K562 (cell line): ENCODE measurements around the gene ABT1. TPM values are rescaled to one million over a fixed set of nuclear protein-coding genes. Genes with fewer than 3 reads are reported as not detected.
A peak's percentile ranks its signal among the peaks of the same experiment; 100 is the strongest.

Experiments used
- ATAC-seq: fragments of 200-7000 bp; cut with Tn5 transposase; 3 replicates; pipeline ENCODE4 v1.9.1; 2020; ENCODE audit warnings: moderate library complexity
- BruUV-seq: library from RNA; stranded (reverse); fragments of 400-500 nt; replicated peaks from 2 replicates; lab custom pipeline; 2021; lab: Mats Ljungman, UMichigan
- CTCF ChIA-PET: fragments of 300-600 bp; formaldehyde crosslinking; extraction: SDS; loops from one replicate; lab custom pipeline; 2021; ENCODE audit warnings: low intra/inter-chr PET ratio; lab: Yijun Ruan, JAX
- POLR2A ChIA-PET: fragments of 300-600, 350-650 bp; sonication (Branson Sonifier 250); formaldehyde crosslinking; extraction: SDS; loops from one replicate; lab custom pipeline; 2021; ENCODE audit warnings: antibody characterized with exemption, inconsistent platforms; lab: Yijun Ruan, JAX
- DNase-seq, 4 experiments: peaks; one replicate each; pipeline versions ENCODE4 v3.0.0 to v3.0.0-alpha.2; 2011 to 2018; ENCODE audit warnings: low spot score in 3 of 4, mixed read lengths in 3 of 4; ENCODE audit errors: extremely low read depth in 1 of 4
- FAIRE-seq: peaks from 2 replicates; lab custom pipeline; 2011; peaks lifted over from hg19 to GRCh38; lab: Jason Lieb, UNC
- H2AFZ ChIP-seq: 2 replicates; pipeline ENCODE4 v1.6.0; 2011; ENCODE audit warnings: low read depth, low read length, control low read depth, inconsistent platforms
- H3K27ac ChIP-seq: fragments of 200-600 bp; 3 replicates; pipeline ENCODE4 v1.8.0; 2011; ENCODE audit warnings: low read depth, mild to moderate bottlenecking, control low read depth, inconsistent platforms, low read length, moderate library complexity, mixed read lengths; ENCODE audit errors: extremely low read depth
- H3K27me3 ChIP-seq, 2 experiments: fragments of 300-600 bp in 1 of 2; 2 replicates in 1 of 2; 3 replicates in 1 of 2; pipeline versions ENCODE4 v1.6.0 to v1.8.0; 2011; ENCODE audit warnings: inconsistent platforms in 2 of 2, low read length in 2 of 2, mild to moderate bottlenecking in 1 of 2, mixed read lengths in 1 of 2, moderate library complexity in 1 of 2; ENCODE audit not compliant: control insufficient read depth in 2 of 2, insufficient read depth in 2 of 2
- H3K36me3 ChIP-seq: fragments of 300-600 bp; 3 replicates; pipeline ENCODE4 v1.8.0; 2011; ENCODE audit warnings: mild to moderate bottlenecking, low read length, inconsistent platforms; ENCODE audit not compliant: control insufficient read depth, insufficient read depth
- H3K4me1 ChIP-seq, 2 experiments: fragments of 200-600 bp in 1 of 2; replicated peaks in 1 of 2; 2 replicates in 1 of 2; 3 replicates in 1 of 2; pipeline versions ENCODE4 v1.5.1 to v1.8.0; 2011; ENCODE audit warnings: inconsistent platforms in 2 of 2, low read length in 2 of 2, mild to moderate bottlenecking in 1 of 2, mixed read lengths in 1 of 2, moderate library complexity in 1 of 2; ENCODE audit not compliant: control insufficient read depth in 2 of 2, insufficient read depth in 2 of 2
- H3K4me2 ChIP-seq: 2 replicates; pipeline ENCODE4 v1.6.1; 2011; ENCODE audit warnings: low read length, control low read depth, inconsistent platforms, mixed read lengths; ENCODE audit not compliant: insufficient read depth
- H3K4me3 ChIP-seq: fragments of 200-600 bp; sonication (generic), shearing (Covaris generic); 2 replicates; pipeline ENCODE4 v1.5.1; 2016; ENCODE audit warnings: control low read depth, inconsistent platforms
- H3K79me2 ChIP-seq: fragments of 200-600 bp; 3 replicates; pipeline ENCODE4 v1.8.0; 2011; ENCODE audit warnings: low read length, inconsistent platforms; ENCODE audit not compliant: control insufficient read depth, insufficient read depth
- H3K9ac ChIP-seq, 2 experiments: 2 replicates each; pipeline versions ENCODE4 v1.6.0 to v1.6.1; 2011; ENCODE audit warnings: low read depth in 2 of 2, low read length in 2 of 2, control low read depth in 1 of 2, inconsistent platforms in 1 of 2, mild to moderate bottlenecking in 1 of 2, mixed read lengths in 1 of 2; ENCODE audit not compliant: insufficient read depth in 1 of 2
- H3K9me1 ChIP-seq: one replicate; pipeline ENCODE4 v1.6.0; 2011; ENCODE audit warnings: inconsistent platforms, mild to moderate bottlenecking, low read length, moderate library complexity; ENCODE audit not compliant: control insufficient read depth, insufficient read depth
- H3K9me3 ChIP-seq: replicated peaks from 2 replicates; pipeline ENCODE4 v1.5.1; 2011; ENCODE audit warnings: low read depth, low read length, inconsistent platforms; ENCODE audit not compliant: control insufficient read depth, insufficient read depth
- H4K20me1 ChIP-seq: replicated peaks from 2 replicates; pipeline ENCODE4 v1.6.1; 2011; ENCODE audit warnings: low read length, inconsistent platforms, mixed read lengths; ENCODE audit not compliant: control insufficient read depth, insufficient read depth
- ARNT ChIP-seq, 2 experiments: fragments of 450-650 bp; IDR thresholded peaks; 2 replicates each; pipeline ENCODE4 v1.6.1; 2016; ENCODE audit warnings: mild to moderate bottlenecking in 1 of 2
- DEAF1 ChIP-seq: fragments of 450-650 bp; formaldehyde crosslinking; IDR thresholded peaks from 2 replicates; pipeline ENCODE4 v1.4.0; 2020; ENCODE audit warnings: mild to moderate bottlenecking, moderate library complexity
- HDAC1 ChIP-seq, 2 experiments: fragments of 450-650 bp; IDR thresholded peaks; 2 replicates each; pipeline ENCODE4 v1.6.1; 2016 to 2017; ENCODE audit warnings: inconsistent platforms in 1 of 2, mild to moderate bottlenecking in 1 of 2, moderate library complexity in 1 of 2
- HLTF ChIP-seq: fragments of 450-650 bp; IDR thresholded peaks from 2 replicates; pipeline ENCODE4 v1.6.1; 2016
- ILF3 ChIP-seq: fragments of 450-650 bp; IDR thresholded peaks from 2 replicates; pipeline ENCODE4 v1.6.1; 2018; ENCODE audit warnings: antibody characterized with exemption, mild to moderate bottlenecking, moderate library complexity, borderline replicate concordance
- KAT7 ChIP-seq: sonication (generic); formaldehyde crosslinking; IDR thresholded peaks from 2 replicates; pipeline ENCODE4 v1.8.0; 2022; ENCODE audit warnings: missing genetic modification reagents, mild to moderate bottlenecking, borderline replicate concordance
- NCOA4 ChIP-seq: fragments of 450-650 bp; IDR thresholded peaks from 2 replicates; pipeline ENCODE4 v1.6.1; 2018; ENCODE audit warnings: mild to moderate bottlenecking; ENCODE audit not compliant: partially characterized antibody
- RBM14 ChIP-seq: fragments of 200-400 bp; formaldehyde crosslinking; IDR thresholded peaks from 2 replicates; pipeline ENCODE4 v1.6.1; 2018; ENCODE audit warnings: low read depth, mild to moderate bottlenecking, low read length, moderate library complexity, borderline replicate concordance; ENCODE audit not compliant: insufficient read depth
- RNF219 ChIP-seq: fragments of 250-450 bp; sonication (Bioruptor Pico); IDR thresholded peaks from 2 replicates; pipeline ENCODE4 v1.5.0; 2022; ENCODE audit warnings: mild to moderate bottlenecking
- TBL1XR1 ChIP-seq, 2 experiments: IDR thresholded peaks; 2 replicates each; pipeline ENCODE4 v1.6.1; 2012; ENCODE audit warnings: improper control_type of control experiment in 2 of 2, low read length in 2 of 2, mild to moderate bottlenecking in 1 of 2
- TFAM ChIP-seq: fragments of 250-450 bp; sonication (Bioruptor Pico); conservative IDR thresholded peaks from 2 replicates; pipeline ENCODE4 v1.5.0; 2021; ENCODE audit warnings: mild to moderate bottlenecking, moderate library complexity
- ZNF174 ChIP-seq: fragments of 250-450 bp; sonication (Bioruptor Pico); IDR thresholded peaks from 2 replicates; pipeline ENCODE4 v1.4.0; 2020; ENCODE audit warnings: mild to moderate bottlenecking
- WGBS: fragments of 100-300 bp; shearing (Covaris generic); methylation state at CpG from one replicate; pipeline ENCODE4 v1.1.6; 2016; ENCODE audit warnings: low coverage, mixed read lengths; ENCODE audit not compliant: insufficient coverage; ENCODE audit errors: missing lambda C conversion rate; 5-methylcytosine and 5-hydroxymethylcytosine counted together
- in situ Hi-C: fragments of 300-500 bp; cut with MboI; formaldehyde crosslinking; loops from 4 replicates; pipeline ENCODE4 v1.15.0; 2018; ENCODE audit warnings: inconsistent platforms, mixed read lengths
- intact Hi-C: fragments of 100-400 bp; cut with micrococcal nuclease; formaldehyde crosslinking; loops from 2 replicates; pipeline ENCODE4 v1.14.2; 2022
- polyA plus RNA-seq, 8 experiments: library from polyadenylated mRNA; depleted of rRNA in 4 of 8; stranded (reverse) in 5 of 8; unstranded in 3 of 8; fragments of >200 nt; fragmentation: Nextera tagmentation in 2 of 8; fragmentation: Illumina TruSeq in 1 of 8; extraction: Ambion mirVana in 2 of 8; extraction: Trizol in 1 of 8; gene quantifications; 2 replicates each; pipeline versions ENCODE4 v1.2.1 to v1.2.3, GENCODE V29; 2011 to 2014; ENCODE audit warnings: inconsistent platforms in 1 of 8, missing spikeins in 1 of 8
- total RNA-seq, 7 experiments: library from RNA; depleted of rRNA in 6 of 7; stranded (reverse); fragments of >200 nt in 6 of 7; fragmentation: Illumina TruSeq in 2 of 7; extraction: Trizol in 2 of 7; gene quantifications; 2 replicates each; pipeline versions ENCODE4 v1.2.1 to v1.2.3, GENCODE V29; 2011 to 2021; ENCODE audit warnings: low replicate concordance in 1 of 7
- TF ChIP-seq, protein P1 (sequence below): fragments of 450-650 bp; IDR thresholded peaks from 2 replicates; pipeline ENCODE4 v1.7.0; 2016; ENCODE audit warnings: borderline replicate concordance
- TF ChIP-seq, protein P2 (sequence below): sonication (generic); formaldehyde crosslinking; IDR thresholded peaks from 2 replicates; pipeline ENCODE4 v1.8.1; 2023; ENCODE audit warnings: mild to moderate bottlenecking, missing genetic modification reagents

Gene ABT1
- total and polyA plus RNA-seq, 9 of the 15 experiments (the other 6 are each of a cell fraction or from before 2014, with no cell fraction given): 8.8 to 52.7 (median 40.7) TPM

GRCh38 chr6:26575494-26575939 lies 21.2 kb upstream of the ABT1 start:
- ATAC-seq (peak; percentile 36), DNase-seq (peak; percentile 54 to 89 (median 61)), FAIRE-seq (peak; percentile 52)
- Histone ChIP-seq H2AFZ (peak overlapping the region; percentile 93), H3K36me3 (no peaks in the 10 kb centered on the region), H3K79me2 (no peaks in the 10 kb centered on the region), H3K4me3 (peak overlapping the region; percentile 34), H3K9me1 (no peaks in the 10 kb centered on the region), H3K4me1 (peaks cover 9 to 14% of the 10 kb centered on the region in 2 experiments; a peak in 4 of 5 replicates), H3K27ac (peak overlapping the region; percentile 63), H3K9ac (peak overlapping the region; percentile 11 to 50; a peak in 3 of 4 replicates), H4K20me1 (no peaks in the 10 kb centered on the region), H3K9me3 (no peaks in the 10 kb centered on the region; the same call in 1 of the 2 replicates), H3K4me2 (peak overlapping the region; percentile 94), H3K27me3 (no peaks in the 10 kb centered on the region)
- intact Hi-C loops (no loop called here), in situ Hi-C loops (loop anchor here (10.0 kb wide), 1 partner anchor 241 kb away; no protein-coding TSS in a partner anchor)
- CTCF ChIA-PET: interaction anchor here (0.7 kb wide), 1 partner anchor 15 kb away, joined by 5 read pairs; no protein-coding TSS in a partner anchor
- POLR2A ChIA-PET: interaction anchor here (0.7 to 11.9 kb wide), 5 partner anchors 12 to 240 kb away, joined by 3 to 141 read pairs (median 3); partner anchors contain the start of gene HMGN4
- TSS peak; percentile 95 for BruUV-seq
- WGBS: 15% methylated on average over 10 of the region's 10 CpGs
- TF ChIP-seq ZNF174 (CRISPR knock-in tag): no peak
- peak; percentile 47 to 91; a peak in 2 of 4 replicates for TF ChIP-seq ARNT (IDR thresholded peaks at IDR 0.05)
- TF ChIP-seq RBM14: no peak
- TF ChIP-seq DEAF1 (CRISPR knock-in tag): no peak
- no peak for TF ChIP-seq NCOA4
- TF ChIP-seq RNF219: no peak
- TF ChIP-seq TFAM: no peak
- TF ChIP-seq, protein P1, sequence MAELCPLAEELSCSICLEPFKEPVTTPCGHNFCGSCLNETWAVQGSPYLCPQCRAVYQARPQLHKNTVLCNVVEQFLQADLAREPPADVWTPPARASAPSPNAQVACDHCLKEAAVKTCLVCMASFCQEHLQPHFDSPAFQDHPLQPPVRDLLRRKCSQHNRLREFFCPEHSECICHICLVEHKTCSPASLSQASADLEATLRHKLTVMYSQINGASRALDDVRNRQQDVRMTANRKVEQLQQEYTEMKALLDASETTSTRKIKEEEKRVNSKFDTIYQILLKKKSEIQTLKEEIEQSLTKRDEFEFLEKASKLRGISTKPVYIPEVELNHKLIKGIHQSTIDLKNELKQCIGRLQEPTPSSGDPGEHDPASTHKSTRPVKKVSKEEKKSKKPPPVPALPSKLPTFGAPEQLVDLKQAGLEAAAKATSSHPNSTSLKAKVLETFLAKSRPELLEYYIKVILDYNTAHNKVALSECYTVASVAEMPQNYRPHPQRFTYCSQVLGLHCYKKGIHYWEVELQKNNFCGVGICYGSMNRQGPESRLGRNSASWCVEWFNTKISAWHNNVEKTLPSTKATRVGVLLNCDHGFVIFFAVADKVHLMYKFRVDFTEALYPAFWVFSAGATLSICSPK: no peak
- TF ChIP-seq, protein P2, sequence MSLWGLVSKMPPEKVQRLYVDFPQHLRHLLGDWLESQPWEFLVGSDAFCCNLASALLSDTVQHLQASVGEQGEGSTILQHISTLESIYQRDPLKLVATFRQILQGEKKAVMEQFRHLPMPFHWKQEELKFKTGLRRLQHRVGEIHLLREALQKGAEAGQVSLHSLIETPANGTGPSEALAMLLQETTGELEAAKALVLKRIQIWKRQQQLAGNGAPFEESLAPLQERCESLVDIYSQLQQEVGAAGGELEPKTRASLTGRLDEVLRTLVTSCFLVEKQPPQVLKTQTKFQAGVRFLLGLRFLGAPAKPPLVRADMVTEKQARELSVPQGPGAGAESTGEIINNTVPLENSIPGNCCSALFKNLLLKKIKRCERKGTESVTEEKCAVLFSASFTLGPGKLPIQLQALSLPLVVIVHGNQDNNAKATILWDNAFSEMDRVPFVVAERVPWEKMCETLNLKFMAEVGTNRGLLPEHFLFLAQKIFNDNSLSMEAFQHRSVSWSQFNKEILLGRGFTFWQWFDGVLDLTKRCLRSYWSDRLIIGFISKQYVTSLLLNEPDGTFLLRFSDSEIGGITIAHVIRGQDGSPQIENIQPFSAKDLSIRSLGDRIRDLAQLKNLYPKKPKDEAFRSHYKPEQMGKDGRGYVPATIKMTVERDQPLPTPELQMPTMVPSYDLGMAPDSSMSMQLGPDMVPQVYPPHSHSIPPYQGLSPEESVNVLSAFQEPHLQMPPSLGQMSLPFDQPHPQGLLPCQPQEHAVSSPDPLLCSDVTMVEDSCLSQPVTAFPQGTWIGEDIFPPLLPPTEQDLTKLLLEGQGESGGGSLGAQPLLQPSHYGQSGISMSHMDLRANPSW: no peak
- TF ChIP-seq HLTF: no peak
- peak; percentile 49; the same call in 1 of the 2 replicates for TF ChIP-seq ILF3
- peak in 1 of 2 experiments; percentile 88; a peak in 1 of 4 replicates for TF ChIP-seq TBL1XR1 (IDR thresholded peaks at IDR 0.05; ENCODE audit: low read length in 2 of 2)
- no peak for TF ChIP-seq KAT7 (CRISPR knock-in tag)
- TF ChIP-seq HDAC1 (IDR thresholded peaks at IDR 0.05): peak in 1 of 2 experiments; percentile 52; a peak in 1 of 4 replicates
